SK-N-DZ (cell line): ENCODE results near the gene PCBP2.

ENCODE experiments used
- DNase-seq: peaks from one replicate; pipeline ENCODE4 v3.0.0-alpha.2; 2015; ENCODE audit warnings: low spot score
- small RNA-seq, 2 experiments: library from RNA; depleted of rRNA; stranded (forward); fragments of <200 nt; gene quantifications; one replicate each; pipeline ENCODE3, GENCODE V24; 2014

Gene PCBP2

DNA sequence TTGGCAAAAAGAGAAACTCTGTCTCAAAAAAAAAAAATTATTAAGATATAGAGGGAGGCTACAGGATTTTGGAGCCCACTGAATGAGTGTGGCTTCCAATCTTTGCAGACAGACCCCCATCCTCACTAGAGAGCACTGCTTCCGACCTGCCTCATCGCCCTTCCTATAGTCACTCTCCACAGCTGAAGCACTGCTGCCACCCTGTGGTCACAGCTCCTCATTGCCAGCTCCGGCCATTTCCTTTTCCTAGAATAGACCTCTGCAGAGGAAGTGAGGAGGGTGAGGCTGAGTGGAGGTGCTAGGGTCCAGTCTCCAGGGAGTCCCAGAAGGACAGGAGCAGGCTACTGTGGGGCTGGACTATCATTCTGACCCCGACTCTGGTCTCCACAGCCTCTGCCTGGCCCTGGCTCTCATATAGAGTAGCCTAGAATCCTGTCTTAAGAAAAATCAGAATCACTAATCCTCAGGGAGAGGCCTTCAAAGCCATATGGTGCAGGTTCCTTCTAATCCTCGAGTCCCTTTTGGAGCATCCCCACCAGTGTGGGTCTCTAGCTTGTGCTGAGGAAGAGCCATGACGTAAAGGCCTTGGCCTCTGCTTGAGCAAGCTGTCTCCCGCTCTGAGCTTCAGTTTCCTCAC lies 56.8 kb downstream of the PCBP2 start:
- peak; percentile 81 for DNase-seq

DNA sequence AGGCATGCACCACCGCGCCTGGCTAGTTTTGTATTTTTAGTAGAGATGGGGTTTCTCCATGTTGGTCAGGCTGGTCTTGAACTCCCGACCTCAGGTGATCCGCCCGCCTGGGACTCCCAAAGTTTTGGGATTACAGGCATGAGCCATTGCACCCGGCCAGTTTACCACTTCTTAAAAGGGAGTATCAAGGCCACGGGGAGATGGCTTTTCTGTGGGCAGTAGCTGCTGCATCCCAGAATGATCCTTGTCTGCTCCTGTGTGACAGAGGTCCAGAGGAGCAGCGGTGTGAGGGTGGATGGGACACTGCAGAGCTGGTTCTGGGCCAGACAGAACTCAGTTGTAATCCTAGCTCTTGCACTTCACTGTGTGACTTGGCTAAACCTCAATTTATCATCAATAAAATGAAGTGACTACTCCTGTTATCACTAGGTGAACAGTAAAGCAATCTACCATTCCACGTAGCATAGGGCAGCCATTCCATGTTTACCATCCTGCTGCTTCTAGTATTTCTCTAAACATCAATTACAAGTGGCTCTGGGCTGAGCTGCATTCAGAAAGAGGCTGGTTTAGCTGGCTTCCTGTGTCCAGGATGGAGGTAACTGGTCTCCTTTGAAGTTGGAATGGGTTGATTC lies 58.4 kb downstream of the PCBP2 start:
- no peak for DNase-seq

DNA sequence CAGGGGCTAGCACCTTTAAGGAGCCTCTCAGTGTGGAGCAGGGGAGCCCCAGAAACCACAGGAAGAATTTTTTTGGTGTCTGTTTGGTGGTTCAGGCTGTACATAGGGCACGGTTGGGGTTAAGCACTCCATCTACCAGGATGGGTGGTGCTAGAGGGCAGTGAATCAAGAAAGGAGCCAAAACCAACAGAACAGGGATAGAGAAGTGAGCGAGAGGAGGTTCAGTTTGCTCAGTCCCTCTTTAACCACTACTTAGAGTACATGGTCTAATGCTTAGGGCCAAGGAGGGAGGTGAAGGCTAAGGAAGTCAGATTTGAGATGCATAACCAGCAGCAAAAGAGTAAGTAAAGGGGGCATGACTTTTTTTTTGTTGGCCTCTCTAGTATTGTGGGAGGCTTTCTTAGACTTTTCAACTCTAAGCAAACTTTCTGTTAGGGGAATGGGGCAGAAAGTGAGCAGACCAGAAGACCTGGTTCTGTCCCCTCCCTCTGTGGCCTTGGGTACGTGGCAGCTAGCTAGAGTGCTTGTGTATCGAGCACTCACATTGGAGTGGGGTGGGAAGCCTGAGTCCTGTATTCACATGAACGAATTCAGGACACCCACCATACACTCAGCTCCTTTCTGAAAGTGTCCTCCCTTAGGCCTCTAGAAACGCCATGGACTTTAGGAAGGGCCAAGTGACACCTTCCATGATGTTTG lies 62.0 kb downstream of the PCBP2 start:
- DNase-seq: no peak

DNA sequence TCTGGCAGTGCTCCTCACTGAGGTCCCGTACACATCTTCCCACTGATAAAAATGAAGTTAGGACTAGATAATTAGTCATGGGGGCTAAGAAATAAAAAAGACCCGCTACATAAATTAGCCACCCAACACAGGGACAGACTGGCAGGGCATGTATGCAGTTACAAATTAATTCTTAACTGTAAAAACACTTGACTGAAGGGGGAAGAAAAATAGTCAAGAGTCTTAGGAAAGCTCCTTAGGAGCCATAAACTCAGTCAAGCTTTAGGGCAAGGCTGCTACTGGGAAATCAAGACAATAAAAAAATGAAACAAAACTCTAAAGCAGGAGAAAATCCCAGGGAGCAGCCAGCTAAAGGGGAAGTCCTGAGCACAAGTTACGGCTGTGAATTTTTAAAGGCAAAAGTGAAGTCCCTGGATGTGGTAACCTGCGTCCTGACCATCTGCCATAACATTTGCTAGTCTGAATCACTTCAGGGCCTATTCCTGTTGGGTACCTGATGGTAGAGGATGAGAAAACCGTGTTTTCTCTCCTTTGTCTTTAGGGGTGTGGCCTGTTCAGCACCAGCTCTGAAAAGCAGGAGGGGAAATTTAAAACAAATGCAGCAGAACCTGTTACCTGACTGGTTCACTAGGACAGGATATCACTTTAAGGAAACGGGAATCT lies 62.9 kb downstream of the PCBP2 start:
- DNase-seq: no peak

DNA sequence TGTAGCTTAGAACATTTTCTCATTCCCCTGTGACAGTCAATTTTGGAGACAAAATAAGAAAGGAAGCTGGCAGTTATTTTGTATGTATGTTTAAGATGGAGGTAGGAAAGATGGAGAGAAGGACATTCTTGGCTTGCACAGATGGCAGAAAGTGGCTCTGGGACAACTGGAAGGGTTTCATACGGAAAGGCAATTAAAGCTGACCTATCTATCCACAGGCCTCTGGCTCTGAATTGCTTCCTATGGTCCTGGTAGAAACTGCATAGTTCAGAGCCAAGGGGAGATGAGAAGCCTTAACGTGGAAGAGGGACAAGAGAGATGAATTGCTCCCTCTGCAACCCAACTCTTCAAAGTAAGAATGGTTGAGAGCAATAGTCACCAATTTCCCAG lies 63.4 kb downstream of the PCBP2 start:
- no peak for DNase-seq

DNA sequence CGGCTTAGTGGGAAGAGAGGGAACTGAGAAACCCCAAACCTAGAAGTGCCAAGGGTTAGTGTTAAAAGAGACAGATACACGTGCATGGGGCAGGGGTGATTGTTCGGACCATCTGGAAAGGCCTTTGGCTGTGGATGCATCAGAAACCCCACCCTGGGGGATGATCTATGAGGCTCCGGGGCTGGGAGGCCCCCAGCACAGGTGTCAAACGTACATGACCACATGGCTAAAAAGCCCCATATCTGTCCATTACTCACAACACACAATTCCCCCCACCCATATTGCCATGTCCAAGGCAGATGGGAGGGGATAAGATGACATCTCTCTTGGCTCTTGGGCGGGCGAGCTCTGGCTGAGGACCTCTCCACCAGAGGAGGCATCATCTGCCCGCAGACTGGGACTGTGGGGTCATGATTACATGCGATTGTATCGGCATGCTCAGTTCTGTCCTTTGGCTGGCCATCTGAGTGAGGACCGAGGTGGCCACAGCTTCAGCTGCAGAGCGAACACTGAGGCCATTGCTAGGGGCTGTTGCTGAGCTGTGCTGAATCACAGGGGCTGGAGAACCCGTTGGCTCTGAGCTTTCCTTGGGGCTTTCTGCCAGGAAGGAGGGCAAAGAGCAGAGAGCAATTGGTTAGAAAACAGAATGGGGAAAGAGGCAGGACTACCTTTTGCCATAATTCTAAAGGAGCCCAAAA lies 65.0 kb downstream of the PCBP2 start:
- no peak for DNase-seq

DNA sequence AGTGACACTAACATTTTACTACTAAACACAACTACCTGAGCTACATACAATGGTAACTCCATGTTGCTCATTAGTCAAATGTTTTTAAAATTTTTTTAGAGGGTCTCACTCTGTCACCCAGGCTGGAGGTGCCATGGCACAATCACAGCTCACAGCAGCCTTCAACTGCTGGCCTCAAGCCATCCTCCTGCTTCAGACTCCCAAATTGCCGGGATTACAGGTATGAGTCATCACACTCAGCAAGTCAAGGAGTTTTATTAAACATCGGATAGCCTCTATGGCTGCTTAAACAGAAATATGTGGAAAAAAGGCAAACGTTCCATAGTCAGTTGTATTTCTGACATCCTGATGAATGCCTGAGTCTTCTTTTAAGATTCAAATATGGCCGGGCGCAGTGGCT lies 66.5 kb downstream of the PCBP2 start:
- no peak for DNase-seq

DNA sequence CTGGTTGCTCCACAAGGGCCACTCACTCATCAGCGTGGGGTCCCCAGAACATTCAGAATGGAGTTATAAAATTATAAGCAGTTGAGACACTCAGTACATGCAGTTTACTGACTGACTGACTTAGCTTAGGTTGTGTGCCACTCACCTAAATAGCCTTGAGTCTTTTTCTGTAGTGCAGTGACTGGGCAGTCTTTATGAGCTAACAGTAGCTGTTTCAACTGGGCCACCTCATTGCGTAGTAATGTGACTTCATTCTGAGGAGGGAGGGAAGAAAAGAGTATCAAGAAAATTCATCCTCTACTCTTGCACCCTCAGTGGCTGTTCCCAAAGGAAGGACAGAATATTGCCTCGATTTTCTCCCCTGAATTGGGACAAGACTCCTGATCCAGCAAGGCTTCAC lies 71.2 kb downstream of the PCBP2 start:
- no peak for DNase-seq

DNA sequence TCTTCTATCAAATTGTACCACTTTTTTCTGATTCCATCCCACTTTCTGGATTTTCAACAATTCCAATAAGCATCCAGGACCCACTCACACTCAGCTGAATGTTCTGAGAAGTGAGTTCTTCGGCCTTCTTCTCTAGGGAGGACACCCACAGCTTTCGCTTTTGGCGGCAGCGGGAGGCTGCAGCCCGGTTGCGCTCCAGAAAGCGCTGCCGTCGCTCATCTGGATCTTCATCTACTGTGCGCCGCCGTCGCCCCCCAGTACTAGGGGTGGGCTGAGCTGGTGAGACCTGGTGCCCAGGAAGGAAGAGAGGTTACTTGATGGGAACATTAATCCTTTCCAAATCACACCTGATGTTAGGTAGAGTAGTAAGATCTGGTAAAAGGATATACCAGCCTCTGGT lies 72.6 kb downstream of the PCBP2 start:
- no peak for DNase-seq

DNA sequence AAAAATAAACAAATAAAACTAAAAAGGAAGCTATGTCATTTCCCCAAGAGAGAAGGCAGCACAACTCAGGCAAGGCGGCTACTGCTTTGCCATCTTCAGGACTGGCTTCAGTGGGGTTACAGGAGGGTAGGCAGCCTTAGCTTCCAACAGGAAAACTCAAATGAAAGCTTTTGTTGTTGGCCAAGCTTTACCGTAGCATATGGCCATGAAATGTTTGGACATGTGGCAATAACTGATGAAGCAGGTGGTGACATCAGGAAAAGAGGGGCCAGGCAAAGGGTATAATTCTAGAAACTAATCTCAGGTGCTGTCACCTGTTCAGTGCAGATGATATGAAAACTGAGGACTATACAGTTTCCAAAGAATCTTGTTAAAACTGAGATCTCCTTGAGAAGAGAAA lies 78.2 kb downstream of the PCBP2 start:
- no peak for DNase-seq

Small RNAs within 50 kb of the gene (small RNA-seq; reads per million reads assigned to genes)
- gene AC023509.3: 0 to 0.04 reads per million in 2 experiments
